RCC 7860 (cell line): ENCODE measurements around the gene OR11A1.
"Not testable (repeated sequence)": the region's sequence is repeated elsewhere in the genome, so short reads cannot be mapped to it uniquely, and the experiment has no call there.

Experiments
- DNase-seq: peaks from one replicate; pipeline ENCODE4 v3.0.0-alpha.2; 2015; ENCODE audit warnings: low spot score
- FAIRE-seq: peaks from 2 replicates; lab custom pipeline; 2012; peaks lifted over from hg19 to GRCh38; lab: Jason Lieb, UNC

The OR11A1 gene

GRCh38 chr6:29483186-29483585 lies 26.3 kb upstream of the OR11A1 start:
- no peak for DNase-seq
- FAIRE-seq = no peak

- no peak for DNase-seq
- no peak for FAIRE-seq
Measured at GRCh38 chr6:29479560-29479959, 22.7 kb upstream of the OR11A1 start.

DNA sequence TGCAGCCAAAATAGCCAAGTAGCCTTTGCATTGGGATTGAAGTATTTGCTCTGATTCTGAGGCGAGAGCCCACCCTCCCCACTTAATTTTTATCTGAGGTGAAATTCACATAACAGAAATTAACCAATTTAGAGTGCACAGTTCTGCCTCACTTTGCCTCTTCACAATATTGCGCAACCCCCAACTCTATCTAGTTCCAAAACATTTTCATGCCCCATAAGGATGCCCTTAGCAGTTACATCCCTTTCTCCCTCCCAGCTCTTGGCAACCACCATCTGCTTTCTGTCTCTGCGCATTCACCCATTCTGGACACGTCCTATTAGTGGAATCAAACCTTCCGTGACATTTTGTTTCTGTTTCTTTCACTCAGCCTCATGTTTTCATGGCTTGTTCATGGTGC lies 21.9 kb upstream of the OR11A1 start:
- FAIRE-seq (no peak), DNase-seq (no peak)

DNA sequence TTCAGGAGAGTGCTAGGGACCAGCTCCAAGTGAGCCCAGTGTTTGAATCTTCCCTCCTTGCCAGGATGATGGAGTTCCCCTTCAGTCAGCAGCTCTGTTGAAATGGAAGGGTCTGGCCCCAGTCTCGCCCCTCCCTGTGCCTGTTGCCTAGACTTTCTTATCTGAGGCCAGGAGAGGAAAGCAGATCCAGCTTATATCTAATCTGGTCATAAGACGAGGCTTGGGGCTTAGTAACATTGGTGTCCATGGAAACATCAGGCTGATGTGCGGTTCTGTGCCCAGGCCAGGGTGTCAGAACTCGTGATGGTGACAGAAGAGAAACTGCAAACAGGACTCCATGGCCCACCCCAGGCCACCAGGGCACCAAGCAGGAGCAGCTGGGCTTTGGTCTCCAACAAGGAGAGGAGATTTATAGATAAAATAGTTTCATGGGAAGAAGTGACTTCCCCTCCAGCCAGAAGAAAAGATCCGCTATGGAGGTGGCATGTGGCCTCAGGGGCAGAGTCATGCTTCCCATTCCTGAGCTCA lies 21.1 kb upstream of the OR11A1 start:
- DNase-seq = no peak
- no peak for FAIRE-seq

GRCh38 chr6:29474996-29475395 lies 18.1 kb upstream of the OR11A1 start:
- peak; percentile 11 for DNase-seq
- no peak for FAIRE-seq

- FAIRE-seq (no peak), DNase-seq (no peak)
Measured at GRCh38 chr6:29466241-29466640, 9.4 kb upstream of the OR11A1 start.

DNA sequence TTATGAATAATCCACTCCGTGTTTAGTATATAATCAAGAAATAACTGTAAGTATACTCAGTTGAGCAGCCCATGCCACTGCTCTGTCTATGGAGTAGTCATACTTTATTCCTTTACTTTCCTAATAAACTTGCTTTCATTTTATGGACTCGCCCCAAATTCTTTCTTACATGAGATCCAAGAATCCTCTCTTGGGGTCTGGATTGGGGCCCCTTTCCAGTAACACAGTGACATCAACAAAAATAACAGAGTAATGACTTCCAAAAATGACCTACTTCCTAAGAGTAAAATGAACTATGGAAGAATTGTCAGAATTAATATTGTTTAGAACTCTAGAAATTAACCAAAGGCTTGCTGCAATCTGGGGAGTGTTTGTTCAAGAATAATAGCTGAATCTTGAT lies 8.9 kb upstream of the OR11A1 start:
- no peak for DNase-seq
- no peak for FAIRE-seq

DNA sequence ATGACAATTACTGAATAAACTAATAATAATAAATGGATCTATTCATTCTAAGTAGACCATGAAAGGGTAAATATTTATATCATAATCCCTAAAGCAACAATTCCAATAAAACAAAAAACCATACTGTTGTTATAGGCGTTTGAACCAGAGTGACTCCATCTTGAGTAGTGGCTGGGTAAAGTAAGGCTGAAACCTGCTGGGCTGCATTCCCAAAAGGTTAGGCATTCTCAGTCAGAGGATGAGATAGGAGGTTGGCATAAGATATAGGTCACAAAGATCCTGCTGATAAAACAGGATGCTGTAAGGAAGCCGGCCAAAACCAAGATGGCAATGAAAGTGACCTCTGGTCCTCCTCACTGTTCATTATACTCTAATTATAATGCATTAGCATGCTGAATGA lies 8.4 kb upstream of the OR11A1 start:
- DNase-seq (no peak), FAIRE-seq (no peak)

- no peak for DNase-seq
Measured at GRCh38 chr6:29462022-29462421, 5.2 kb upstream of the OR11A1 start.

GRCh38 chr6:29461021-29461814 lies 4.3 kb upstream of the OR11A1 start:
- DNase-seq = no peak
- no peak for FAIRE-seq

More at GRCh38 chr6:29462022-29462421, 5.2 kb upstream of the OR11A1 start:
- no peak for FAIRE-seq

GRCh38 chr6:29451471-29452193 lies 5.2 kb downstream of the OR11A1 start:
- FAIRE-seq (no peak), DNase-seq (peak; percentile 18)

DNA sequence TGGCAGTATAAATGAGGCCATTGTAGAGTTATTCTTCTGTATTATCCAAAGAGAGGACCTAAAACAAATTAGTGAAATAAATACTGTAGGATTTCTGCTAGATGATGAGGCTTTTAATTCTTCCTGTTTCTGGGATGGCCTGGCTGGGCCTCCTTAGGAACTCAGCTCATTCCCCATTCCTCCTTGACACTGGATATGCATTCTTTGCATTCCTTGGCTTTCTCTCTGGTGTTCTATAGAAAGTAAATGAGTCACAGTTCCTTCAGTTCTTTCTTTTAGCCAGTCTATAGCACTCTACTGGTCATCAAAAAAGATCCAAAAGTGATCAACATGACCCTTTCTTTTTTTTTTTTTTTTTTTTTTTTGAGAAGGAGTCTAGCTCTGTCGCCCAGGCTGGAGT lies 9.2 kb downstream of the OR11A1 start:
- FAIRE-seq (no peak), DNase-seq (peak; percentile 38)

- FAIRE-seq, DNase-seq: not testable (repeated sequence)
Measured at GRCh38 chr6:29444031-29444430, 12.8 kb downstream of the OR11A1 start.

- FAIRE-seq (no peak), DNase-seq (no peak)
Measured at GRCh38 chr6:29442719-29443118, 14.2 kb downstream of the OR11A1 start.

DNA sequence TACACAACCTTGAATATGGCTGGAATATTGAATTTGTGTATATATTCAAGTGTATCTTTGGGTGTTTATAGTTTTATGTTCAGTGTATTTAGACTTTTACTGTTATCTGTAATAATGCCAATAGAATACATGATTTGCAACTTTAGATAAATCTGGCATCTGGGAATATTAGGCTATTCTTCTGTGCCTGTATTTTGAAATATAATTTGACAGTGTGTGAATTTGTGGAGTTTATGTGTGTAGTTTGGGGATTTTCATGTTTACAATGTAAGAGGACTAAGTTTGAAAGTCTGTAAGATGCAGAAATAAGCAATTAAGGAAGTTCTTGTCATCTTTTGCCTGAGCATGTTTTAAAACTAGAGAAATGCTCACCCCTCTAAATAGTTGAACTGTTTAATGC lies 17.9 kb downstream of the OR11A1 start, which contains the start of gene OR10C1:
Gene OR10C1, plus strand, starts transcription at position 301 of the 400 bp plus-strand sequence. CDS start 710 bp downstream, outside the sequence.
- FAIRE-seq = no peak
- no peak for DNase-seq

DNA sequence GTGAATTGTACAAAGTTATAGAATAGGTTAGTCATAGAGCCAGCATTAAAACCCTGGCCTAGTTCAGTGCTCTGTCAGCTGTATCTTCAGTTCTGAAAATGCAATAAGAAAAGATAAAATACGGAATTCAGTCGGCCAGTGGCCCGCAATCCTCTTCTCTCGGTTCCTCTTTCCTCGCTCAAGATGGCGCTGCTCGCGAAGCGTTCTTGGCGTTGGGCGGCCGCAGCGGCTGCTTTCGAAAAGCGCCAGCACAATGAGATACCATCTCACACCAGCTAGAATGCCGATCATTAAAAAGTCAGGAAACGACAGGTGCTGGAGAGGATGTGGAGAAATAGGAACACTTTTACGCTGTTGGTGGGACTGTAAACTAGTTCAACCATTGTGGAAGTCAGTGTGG lies 20.1 kb downstream of the OR11A1 start:
- not testable (repeated sequence) for DNase-seq, FAIRE-seq

DNA sequence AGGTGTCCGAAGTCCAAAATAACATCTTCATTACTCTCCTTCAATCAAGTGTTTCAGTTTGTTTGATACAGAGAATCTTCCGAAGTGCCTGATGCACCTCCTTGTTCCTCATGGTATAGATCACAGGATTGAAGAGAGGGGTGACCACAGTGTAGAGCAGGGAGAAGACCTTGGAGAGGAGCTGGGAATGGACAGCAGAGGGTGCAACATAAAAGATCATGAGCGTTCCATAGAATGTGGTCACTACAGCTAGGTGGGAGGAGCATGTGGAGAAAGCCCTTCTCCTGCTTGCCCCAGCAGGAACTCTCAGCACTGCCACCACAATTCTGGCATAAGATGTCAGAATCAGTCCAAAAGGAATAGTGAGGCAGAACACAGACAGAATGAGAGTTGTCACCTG lies 30.2 kb downstream of the OR11A1 start:
- DNase-seq (no peak), FAIRE-seq (no peak)

GRCh38 chr6:29425075-29425474 lies 31.8 kb downstream of the OR11A1 start:
- FAIRE-seq (no peak), DNase-seq (no peak)

GRCh38 chr6:29424575-29424974 lies 32.3 kb downstream of the OR11A1 start:
- FAIRE-seq (no peak), DNase-seq (no peak)

- no peak for FAIRE-seq
- DNase-seq = no peak
Measured at GRCh38 chr6:29424168-29424567, 32.7 kb downstream of the OR11A1 start.

DNA sequence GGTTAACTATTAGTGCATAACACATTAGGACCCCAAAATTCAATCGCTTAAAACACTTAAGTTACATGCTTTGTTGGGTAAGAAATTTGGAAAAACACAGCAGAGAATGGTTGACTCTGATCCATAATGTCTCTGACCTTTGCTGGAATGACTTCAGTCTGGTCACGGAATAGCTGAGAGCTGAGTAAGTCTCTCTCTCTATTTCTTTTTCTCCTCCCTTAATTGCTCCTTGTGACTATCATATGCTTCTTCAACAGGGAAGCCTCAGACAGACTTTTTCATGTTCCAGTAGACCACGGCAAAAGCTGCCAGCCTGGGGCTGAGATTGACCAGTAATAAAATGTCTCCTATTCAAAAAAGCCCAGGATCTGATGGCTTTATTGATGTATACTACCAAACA lies 37.4 kb downstream of the OR11A1 start:
- FAIRE-seq (no peak), DNase-seq (peak; percentile 14)

GRCh38 chr6:29414588-29414987 lies 42.3 kb downstream of the OR11A1 start, which contains the start of gene OR12D1:
OR12D1 (plus strand) TSS chr6:29414928.
- peak; percentile 5 for DNase-seq
- no peak for FAIRE-seq
